Mesendoderm (in vitro differentiated cells): Measurements from ENCODE around the gene DNPH1.

ENCODE experiments used
- DNase-seq: peaks from one replicate; pipeline ENCODE4 v3.0.0; 2013
- H2AK5ac ChIP-seq: 2 replicates; pipeline ENCODE4 v1.6.1; 2013; ENCODE audit warnings: low read length, inconsistent platforms
- H2BK120ac ChIP-seq: 2 replicates; pipeline ENCODE4 v1.6.1; 2013; ENCODE audit warnings: low read depth, mild to moderate bottlenecking, low read length, moderate library complexity, mixed read lengths
- H2BK15ac ChIP-seq: replicated peaks from 2 replicates; pipeline ENCODE4 v1.6.1; 2013; ENCODE audit warnings: low read depth, mild to moderate bottlenecking, moderate library complexity
- H2BK5ac ChIP-seq: 2 replicates; pipeline ENCODE4 v1.6.1; 2013; ENCODE audit warnings: low read length, inconsistent platforms
- H3K18ac ChIP-seq: 2 replicates; pipeline ENCODE4 v1.6.1; 2013; ENCODE audit warnings: mild to moderate bottlenecking, low read length, mixed read lengths
- H3K23ac ChIP-seq: one replicate; pipeline ENCODE4 v1.6.1; 2013; ENCODE audit warnings: low read length
- H3K27ac ChIP-seq: 2 replicates; pipeline ENCODE4 v1.5.1; 2013; ENCODE audit warnings: low read depth, mild to moderate bottlenecking, inconsistent platforms, low read length, moderate library complexity
- H3K27me3 ChIP-seq: 2 replicates; pipeline ENCODE4 v1.6.1; 2013; ENCODE audit warnings: low read length, control low read depth, mild to moderate bottlenecking, inconsistent platforms; ENCODE audit not compliant: insufficient read depth, poor library complexity
- H3K36me3 ChIP-seq: 2 replicates; pipeline ENCODE4 v1.6.1; 2013; ENCODE audit warnings: low read length, inconsistent platforms; ENCODE audit not compliant: control insufficient read depth, insufficient read depth
- H3K4ac ChIP-seq: one replicate; pipeline ENCODE4 v1.6.1; 2013; ENCODE audit warnings: low read depth, mild to moderate bottlenecking, low read length, moderate library complexity
- H3K4me1 ChIP-seq: 2 replicates; pipeline ENCODE4 v1.6.1; 2013; ENCODE audit warnings: low read depth, low read length, inconsistent platforms; ENCODE audit not compliant: control insufficient read depth
- H3K4me2 ChIP-seq: 2 replicates; pipeline ENCODE4 v1.6.1; 2013; ENCODE audit warnings: low read length
- H3K4me3 ChIP-seq: 2 replicates; pipeline ENCODE4 v1.5.1; 2013; ENCODE audit warnings: mild to moderate bottlenecking, low read length
- H3K56ac ChIP-seq: one replicate; pipeline ENCODE4 v1.6.1; 2013; ENCODE audit warnings: low read length
- H3K79me1 ChIP-seq: 2 replicates; pipeline ENCODE4 v1.6.1; 2013; ENCODE audit warnings: low read length, inconsistent platforms
- H3K79me2 ChIP-seq: 2 replicates; pipeline ENCODE4 v1.6.1; 2013; ENCODE audit warnings: mild to moderate bottlenecking, low read length; ENCODE audit not compliant: control insufficient read depth, insufficient read depth
- H3K9ac ChIP-seq: 2 replicates; pipeline ENCODE4 v1.6.1; 2013; ENCODE audit warnings: low read length, inconsistent platforms
- H4K5ac ChIP-seq: one replicate; pipeline ENCODE4 v1.6.1; 2013; ENCODE audit warnings: low read length
- H4K8ac ChIP-seq: one replicate; pipeline ENCODE4 v1.6.1; 2013; ENCODE audit warnings: low read depth, mild to moderate bottlenecking, control low read depth, low read length, moderate library complexity
- WGBS: extraction: QIAGEN DNeasy Blood & Tissue Kit; methylation state at CpG from one replicate; pipeline ENCODE4 v1.1.7; 2013; ENCODE audit warnings: low lambda C conversion rate, missing lambda C conversion rate; ENCODE audit not compliant: insufficient coverage; ENCODE audit errors: extremely low coverage; 5-methylcytosine and 5-hydroxymethylcytosine counted together

The DNPH1 gene

DNA sequence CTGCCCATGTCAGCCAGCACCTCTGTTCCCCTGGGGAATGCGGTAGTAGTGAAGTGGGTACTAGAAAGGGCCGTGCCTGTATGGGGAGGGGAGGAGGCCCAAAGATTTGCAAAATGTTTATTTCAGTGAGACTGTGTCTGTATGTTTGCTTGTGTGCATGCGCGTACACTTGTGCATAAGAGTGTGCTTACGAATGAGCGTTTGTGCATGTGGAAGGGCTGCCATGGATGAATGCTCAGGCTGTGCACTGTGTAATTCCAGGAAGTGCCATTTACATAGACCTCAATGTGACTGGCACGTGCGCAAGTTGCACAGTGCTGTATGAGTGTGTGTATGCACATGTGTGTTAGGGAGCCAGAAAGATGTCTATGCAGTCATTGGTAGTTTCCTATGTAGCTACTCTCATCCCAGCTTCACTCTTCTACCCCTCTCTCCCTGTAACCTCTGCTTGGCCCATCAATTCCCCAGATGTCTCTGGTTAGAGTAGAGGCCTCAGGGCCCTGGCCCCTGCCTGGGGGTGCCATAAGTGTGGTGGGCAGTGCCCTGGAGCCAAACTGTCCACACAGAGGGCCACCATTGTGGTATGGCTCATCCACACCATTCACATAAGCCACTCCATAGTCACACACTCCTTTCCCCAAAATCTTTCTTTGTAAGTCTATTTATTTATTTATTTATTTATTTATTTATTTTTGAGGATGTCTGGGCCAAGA lies 42.0 kb upstream of the DNPH1 start:
- H3K79me2 ChIP-seq = no peaks in the 10 kb centered on the region
- H3K56ac ChIP-seq = no peak overlapping the region
- no CpG with 5 or more reads among the region's 8 CpGs for WGBS
- no peaks in the 10 kb centered on the region for H3K79me1 ChIP-seq
- H4K5ac ChIP-seq = no peak overlapping the region
- H3K27ac ChIP-seq = no peak overlapping the region
- H3K4me1 ChIP-seq = peaks cover 11% of the 10 kb centered on the region
- DNase-seq = no peak
- H2BK5ac ChIP-seq = no peak overlapping the region
- no peak overlapping the region for H3K4me3 ChIP-seq
- H2BK120ac ChIP-seq = no peak overlapping the region
- H3K4me2 ChIP-seq = no peak overlapping the region
- H4K8ac ChIP-seq = no peak overlapping the region
- no peaks in the 10 kb centered on the region for H3K36me3 ChIP-seq
- H3K27me3 ChIP-seq = peaks cover 11% of the 10 kb centered on the region
- H3K18ac ChIP-seq = no peak overlapping the region
- H3K9ac ChIP-seq = no peak overlapping the region
- H2BK15ac ChIP-seq = no peak overlapping the region
- H3K4ac ChIP-seq = no peak overlapping the region
- H3K23ac ChIP-seq = no peak overlapping the region
- no peak overlapping the region for H2AK5ac ChIP-seq

- Histone ChIP-seq H3K4me2 (peak overlapping the region; percentile 20), H2BK120ac (no peak overlapping the region), H3K9ac (no peak overlapping the region), H3K56ac (peak overlapping the region; percentile 51), H3K4ac (no peak overlapping the region), H3K79me2 (no peaks in the 10 kb centered on the region), H3K79me1 (no peaks in the 10 kb centered on the region), H3K27me3 (peaks cover 8% of the 10 kb centered on the region), H2BK5ac (no peak overlapping the region), H2BK15ac (no peak overlapping the region), H3K18ac (no peak overlapping the region), H3K4me3 (no peak overlapping the region), H3K4me1 (peaks cover 11% of the 10 kb centered on the region), H2AK5ac (no peak overlapping the region), H3K36me3 (no peaks in the 10 kb centered on the region), H3K23ac (no peak overlapping the region), H4K5ac (no peak overlapping the region), H3K27ac (no peak overlapping the region), H4K8ac (no peak overlapping the region)
- no CpG with 5 or more reads among the region's 44 CpGs for WGBS
- DNase-seq = no peak
These were observed 40.2 kb upstream of the DNPH1 start for GRCh38 chr6:43269273-43270007.

DNA sequence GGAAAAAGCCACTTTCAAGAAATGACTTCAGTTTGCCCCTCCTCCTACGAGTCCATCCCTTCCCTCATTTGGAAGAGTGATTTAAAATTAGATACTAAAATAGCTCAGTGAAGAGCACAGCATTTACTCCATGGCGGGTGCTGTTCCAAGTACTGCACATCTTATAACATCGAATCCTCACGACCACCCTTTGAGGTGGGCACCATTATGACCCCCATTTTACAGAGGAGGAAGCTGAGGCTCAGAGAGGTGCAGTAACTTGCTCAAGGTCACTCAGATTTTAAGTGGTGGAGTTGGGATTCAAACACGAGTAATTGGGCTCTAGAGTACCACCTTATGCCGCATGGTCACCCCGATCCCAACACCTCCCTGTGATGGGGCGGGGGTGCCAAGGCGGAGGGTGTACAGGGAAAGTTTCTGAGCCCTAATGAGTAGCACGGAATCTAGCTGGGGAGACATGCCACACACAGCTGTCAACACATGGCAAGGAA lies 39.5 kb upstream of the DNPH1 start:
- Histone ChIP-seq H3K36me3 (no peaks in the 10 kb centered on the region), H3K56ac (no peak overlapping the region), H4K5ac (no peak overlapping the region), H2BK5ac (no peak overlapping the region), H3K4ac (no peak overlapping the region), H2AK5ac (no peak overlapping the region), H2BK15ac (no peak overlapping the region), H3K4me2 (no peak overlapping the region), H3K9ac (no peak overlapping the region), H3K79me1 (no peaks in the 10 kb centered on the region), H3K27me3 (peaks cover 4% of the 10 kb centered on the region), H3K18ac (no peak overlapping the region), H3K4me1 (peaks cover 11% of the 10 kb centered on the region), H3K23ac (no peak overlapping the region), H3K79me2 (no peaks in the 10 kb centered on the region), H4K8ac (no peak overlapping the region), H3K27ac (no peak overlapping the region), H3K4me3 (no peak overlapping the region), H2BK120ac (no peak overlapping the region)
- no peak for DNase-seq
- WGBS = no CpG with 5 or more reads among the region's 10 CpGs

GRCh38 chr6:43268355-43268700 lies 39.0 kb upstream of the DNPH1 start:
- peaks cover under 1% of the 10 kb centered on the region for H3K27me3 ChIP-seq
- peaks cover 11% of the 10 kb centered on the region for H3K4me1 ChIP-seq
- peak overlapping the region; percentile 31 for H2AK5ac ChIP-seq
- H2BK5ac ChIP-seq = no peak overlapping the region
- no peak overlapping the region for H3K18ac ChIP-seq
- peak overlapping the region; percentile 50 for H3K56ac ChIP-seq
- no peak overlapping the region for H2BK120ac ChIP-seq
- no CpG with 5 or more reads among the region's 3 CpGs for WGBS
- H3K79me2 ChIP-seq = no peaks in the 10 kb centered on the region
- no peak overlapping the region for H3K4me2 ChIP-seq
- H3K36me3 ChIP-seq = no peaks in the 10 kb centered on the region
- no peak overlapping the region for H3K9ac ChIP-seq
- no peak overlapping the region for H4K8ac ChIP-seq
- H3K27ac ChIP-seq = no peak overlapping the region
- H4K5ac ChIP-seq = no peak overlapping the region
- H3K4me3 ChIP-seq = no peak overlapping the region
- H3K4ac ChIP-seq = no peak overlapping the region
- no peaks in the 10 kb centered on the region for H3K79me1 ChIP-seq
- H2BK15ac ChIP-seq = no peak overlapping the region
- no peak overlapping the region for H3K23ac ChIP-seq
- DNase-seq = no peak

DNA sequence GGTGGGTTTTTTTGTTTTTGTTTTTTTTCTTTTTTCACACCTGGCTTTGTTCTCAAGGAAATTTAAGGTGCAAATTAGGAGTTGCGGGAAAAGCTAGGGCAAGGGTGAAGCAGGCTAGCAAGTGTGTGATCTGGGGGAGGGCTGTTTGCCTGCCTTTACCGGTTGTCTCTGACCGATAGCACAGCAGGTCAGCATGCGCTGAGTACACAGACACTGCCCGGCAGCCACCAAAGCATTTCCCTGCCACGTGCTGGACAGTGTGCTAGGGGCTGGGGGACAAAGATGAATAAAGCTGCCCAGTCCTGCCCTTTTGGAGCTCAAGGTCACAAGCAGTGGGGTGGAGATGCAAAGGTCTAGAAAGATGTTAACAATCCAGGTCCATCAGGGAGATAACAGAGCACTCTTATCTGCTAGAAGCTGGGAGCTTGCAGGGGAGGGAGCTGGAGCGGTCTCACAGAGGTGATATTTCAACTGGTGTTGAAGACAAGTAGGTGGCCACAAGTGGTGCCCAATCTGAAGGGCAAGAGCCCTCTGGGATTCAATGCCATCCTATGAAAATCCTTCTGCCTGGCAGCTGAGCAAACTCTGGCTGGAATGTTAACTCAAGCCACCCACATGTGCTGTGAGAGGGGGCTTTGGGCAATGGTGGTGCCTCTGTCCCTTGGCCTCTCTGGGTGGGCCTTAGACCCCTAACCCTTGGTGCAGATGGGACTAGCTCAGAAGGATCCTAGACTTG lies 38.5 kb upstream of the DNPH1 start:
- Histone ChIP-seq H3K4me2 (peak overlapping the region; percentile 53), H3K27ac (no peak overlapping the region)

More for the DNA sequence above, 38.5 kb upstream of the DNPH1 start:
- no peak overlapping the region for H4K5ac ChIP-seq
- H3K79me1 ChIP-seq = no peaks in the 10 kb centered on the region
- H3K4ac ChIP-seq = no peak overlapping the region
- H3K79me2 ChIP-seq = no peaks in the 10 kb centered on the region
- no peak overlapping the region for H2BK5ac ChIP-seq
- H2BK15ac ChIP-seq = no peak overlapping the region
- H2AK5ac ChIP-seq = peak overlapping the region; percentile 31
- H3K27me3 ChIP-seq = no peaks in the 10 kb centered on the region
- no peaks in the 10 kb centered on the region for H3K36me3 ChIP-seq
- no peak overlapping the region for H3K4me3 ChIP-seq
- peaks cover 11% of the 10 kb centered on the region for H3K4me1 ChIP-seq
- peak overlapping the region; percentile 13 for H3K9ac ChIP-seq
- H2BK120ac ChIP-seq = no peak overlapping the region
- no CpG with 5 or more reads among the region's 7 CpGs for WGBS
- no peak overlapping the region for H3K18ac ChIP-seq
- H3K23ac ChIP-seq = no peak overlapping the region
- peak overlapping the region; percentile 50 for H3K56ac ChIP-seq
- H4K8ac ChIP-seq = no peak overlapping the region
- peak; percentile 74 for DNase-seq
